HUES6 (cell line): ENCODE measurements around the gene ZNF579.
"Not testable (repeated sequence)": the region's sequence is repeated elsewhere in the genome, so short reads cannot be mapped to it uniquely, and the experiment has no call there.

Experiments used
- H3K27ac ChIP-seq: 2 replicates; pipeline ENCODE4 v1.7.0; 2013; ENCODE audit warnings: low read depth, mild to moderate bottlenecking, low read length, inconsistent platforms
- H3K27me3 ChIP-seq: 2 replicates; pipeline ENCODE4 v1.6.1; 2013; ENCODE audit warnings: low read length; ENCODE audit not compliant: control insufficient read depth, insufficient read depth
- H3K36me3 ChIP-seq: 2 replicates; pipeline ENCODE4 v1.6.1; 2013; ENCODE audit warnings: low read length; ENCODE audit not compliant: control insufficient read depth, insufficient read depth
- H3K4me1 ChIP-seq: 2 replicates; pipeline ENCODE4 v1.6.1; 2013; ENCODE audit warnings: low read length; ENCODE audit not compliant: control insufficient read depth, insufficient read depth
- H3K4me3 ChIP-seq: 2 replicates; pipeline ENCODE4 v1.5.1; 2013; ENCODE audit warnings: low read depth, low read length
- H3K9ac ChIP-seq: one replicate; pipeline ENCODE4 v1.6.1; 2013; ENCODE audit warnings: mild to moderate bottlenecking, low read length
- H3K9me3 ChIP-seq: 2 replicates; pipeline ENCODE4 v1.6.1; 2013; ENCODE audit warnings: low read depth, low read length; ENCODE audit not compliant: control insufficient read depth, insufficient read depth

Gene ZNF579

GRCh38 chr19:55579766-55580621, 654 bp downstream of the ZNF579 start:
- Histone ChIP-seq H3K27ac (peak overlapping the region; percentile 88), H3K4me3 (peak overlapping the region; percentile 90)

GRCh38 chr19:55578761-55579747, 1.6 kb downstream of the ZNF579 start:
- Histone ChIP-seq H3K9me3 (no peaks in the 10 kb centered on the region), H3K27ac (no peak overlapping the region), H3K27me3 (no peaks in the 10 kb centered on the region), H3K36me3 (peaks cover 16% of the 10 kb centered on the region), H3K4me3 (peak overlapping the region; percentile 90), H3K9ac (no peak overlapping the region), H3K4me1 (no peaks in the 10 kb centered on the region)

More at GRCh38 chr19:55579766-55580621, 654 bp downstream of the ZNF579 start:
- Histone ChIP-seq H3K4me1 (no peaks in the 10 kb centered on the region), H3K9me3 (no peaks in the 10 kb centered on the region), H3K27me3 (no peaks in the 10 kb centered on the region), H3K36me3 (peaks cover 16% of the 10 kb centered on the region), H3K9ac (peak overlapping the region; percentile 79)

GRCh38 chr19:55578031-55578760, 2.5 kb downstream of the ZNF579 start:
- Histone ChIP-seq H3K9ac (no peak overlapping the region), H3K4me1 (no peaks in the 10 kb centered on the region), H3K27ac (no peak overlapping the region), H3K36me3 (peaks cover 16% of the 10 kb centered on the region), H3K27me3 (no peaks in the 10 kb centered on the region), H3K9me3 (no peaks in the 10 kb centered on the region), H3K4me3 (no peak overlapping the region)

DNA sequence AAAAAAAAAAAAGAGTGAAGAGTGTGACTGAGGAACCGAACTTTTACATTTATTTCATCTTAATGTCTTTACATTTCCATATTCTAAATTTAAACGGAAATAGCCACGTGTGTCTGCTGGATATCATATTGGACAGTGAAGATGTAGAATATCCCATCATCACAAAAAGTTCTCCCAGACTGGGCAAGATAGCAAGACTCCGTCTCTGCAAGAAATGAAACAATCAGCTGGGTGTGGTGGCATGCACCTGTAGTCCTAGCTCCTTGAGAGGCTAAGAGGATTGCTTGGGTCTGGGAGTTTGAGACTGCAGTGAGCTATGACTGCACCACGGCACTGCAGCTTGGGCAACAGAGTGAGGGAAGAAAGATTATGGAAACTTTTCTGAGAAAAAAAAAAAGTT, 3.9 kb downstream of the ZNF579 start:
- Histone ChIP-seq H3K27ac (no peak overlapping the region), H3K36me3 (peaks cover 16% of the 10 kb centered on the region), H3K4me1 (no peaks in the 10 kb centered on the region), H3K27me3 (no peaks in the 10 kb centered on the region), H3K9me3 (no peaks in the 10 kb centered on the region), H3K9ac (no peak overlapping the region), H3K4me3 (no peak overlapping the region)

GRCh38 chr19:55573929-55574328, 6.7 kb downstream of the ZNF579 start:
- H3K36me3 ChIP-seq, result peaks cover 15% of the 10 kb centered on the region
- H3K9me3 ChIP-seq, H3K27ac ChIP-seq, H3K9ac ChIP-seq, H3K4me1 ChIP-seq, H3K4me3 ChIP-seq, H3K27me3 ChIP-seq: not testable (repeated sequence)

DNA sequence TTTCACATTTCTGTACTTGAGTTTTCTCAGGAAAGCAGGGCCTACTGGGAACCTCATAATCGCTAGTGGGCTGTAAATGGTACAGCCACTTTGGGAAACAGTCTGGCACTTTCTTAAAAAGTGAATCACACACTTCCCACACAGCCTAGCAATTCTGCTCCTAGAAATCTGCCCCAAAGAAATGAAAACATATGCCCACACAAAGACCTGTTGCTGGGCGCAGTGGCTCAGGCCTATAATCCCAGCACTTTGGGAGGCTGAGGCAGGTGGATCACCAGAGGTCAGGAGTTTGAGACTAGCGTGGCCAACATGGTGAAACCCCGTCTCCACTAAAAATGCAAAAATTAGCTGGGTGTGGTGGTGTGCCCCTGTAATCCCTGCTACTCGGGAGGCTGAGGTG, 11.2 kb downstream of the ZNF579 start:
- H3K27ac ChIP-seq, H3K4me1 ChIP-seq, H3K9ac ChIP-seq, H3K36me3 ChIP-seq, H3K9me3 ChIP-seq, H3K27me3 ChIP-seq, H3K4me3 ChIP-seq: not testable (repeated sequence)

- Histone ChIP-seq H3K9ac (no peak overlapping the region), H3K4me3 (no peak overlapping the region), H3K9me3 (no peaks in the 10 kb centered on the region), H3K4me1 (no peaks in the 10 kb centered on the region), H3K27ac (no peak overlapping the region), H3K36me3 (no peaks in the 10 kb centered on the region), H3K27me3 (no peaks in the 10 kb centered on the region)
Measured at GRCh38 chr19:55567708-55568328, 12.8 kb downstream of the ZNF579 start.

DNA sequence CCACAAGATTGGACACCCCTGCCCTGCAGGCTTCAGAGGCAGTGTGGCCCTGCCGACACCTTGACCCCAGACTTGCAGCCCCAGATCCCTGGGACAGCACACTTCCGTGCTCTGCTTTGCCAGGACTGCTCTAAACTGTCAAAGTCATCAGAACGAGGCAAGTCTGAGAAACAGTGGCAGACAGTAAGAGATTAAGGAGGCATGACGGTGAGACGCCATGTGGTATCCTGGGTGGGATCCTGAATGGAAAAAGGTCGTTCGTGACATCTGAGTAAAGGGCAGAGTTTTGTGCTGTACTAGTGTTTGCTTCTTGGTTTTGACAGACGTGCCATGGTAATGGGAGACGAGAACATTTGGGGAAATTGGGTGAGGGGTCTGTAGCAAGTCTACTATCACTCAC, 13.8 kb downstream of the ZNF579 start:
- Histone ChIP-seq H3K27me3 (no peaks in the 10 kb centered on the region), H3K9me3 (no peaks in the 10 kb centered on the region), H3K9ac (no peak overlapping the region), H3K4me3 (no peak overlapping the region), H3K4me1 (no peaks in the 10 kb centered on the region), H3K27ac (no peak overlapping the region), H3K36me3 (no peaks in the 10 kb centered on the region)

DNA sequence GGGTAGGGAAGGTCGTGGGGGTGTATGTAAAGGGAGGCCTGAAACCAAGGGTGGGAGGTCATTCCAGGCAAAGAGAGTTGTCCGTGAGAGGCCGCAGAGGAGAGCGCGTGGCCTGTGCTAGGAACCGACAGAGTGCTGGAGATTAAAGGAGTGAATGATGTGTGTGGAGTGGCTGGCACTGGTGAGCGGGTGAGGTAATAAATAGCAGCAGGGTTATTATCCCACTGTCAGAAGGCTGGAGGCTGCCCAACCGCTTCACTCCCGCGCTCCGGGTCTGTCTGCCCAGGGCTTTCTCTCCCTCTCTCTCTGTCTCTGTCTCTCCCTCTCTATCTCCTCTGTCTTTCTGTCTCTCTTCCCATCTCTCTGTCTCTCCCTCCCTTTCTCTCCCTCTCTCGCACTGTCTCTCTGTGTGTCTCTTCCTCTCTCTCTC, 17.4 kb downstream of the ZNF579 start:
- Histone ChIP-seq H3K9ac (no peak overlapping the region), H3K27me3 (no peaks in the 10 kb centered on the region), H3K36me3 (no peaks in the 10 kb centered on the region), H3K9me3 (no peaks in the 10 kb centered on the region), H3K27ac (no peak overlapping the region), H3K4me1 (no peaks in the 10 kb centered on the region), H3K4me3 (no peak overlapping the region)

DNA sequence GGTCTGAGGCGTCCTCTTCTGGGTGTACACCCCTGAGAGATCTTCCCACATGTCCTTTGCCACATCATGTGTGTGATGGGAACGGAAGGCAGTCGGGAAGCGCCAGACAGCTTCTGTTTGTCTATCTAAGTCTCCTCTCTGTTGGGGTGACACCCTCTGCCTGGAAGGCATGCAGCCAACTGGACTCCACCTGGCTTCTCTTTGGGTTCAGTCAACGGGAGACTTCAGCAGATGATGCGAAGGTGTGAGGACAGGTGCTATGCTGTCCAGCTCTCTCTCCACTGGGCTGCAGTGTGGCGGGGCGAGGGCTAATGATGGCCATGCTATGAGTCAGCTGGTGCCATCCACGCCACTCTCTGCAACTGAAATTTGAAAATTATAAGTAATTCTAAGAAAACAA, 21.0 kb downstream of the ZNF579 start:
- H3K9ac ChIP-seq, result no peak overlapping the region
- H3K27ac ChIP-seq, result no peak overlapping the region
- no peaks in the 10 kb centered on the region for H3K36me3 ChIP-seq
- no peaks in the 10 kb centered on the region for H3K9me3 ChIP-seq
- no peaks in the 10 kb centered on the region for H3K27me3 ChIP-seq
- H3K4me3 ChIP-seq, result no peak overlapping the region
- H3K4me1 ChIP-seq, result no peaks in the 10 kb centered on the region
